DMS153 treated with DMSO at 0.1 percent for 48 hours (cell line): ENCODE data around the gene F8.

Source experiments
- DNase-seq: peaks from one replicate; lab custom pipeline; 2025; ENCODE audit not compliant: unreplicated experiment; lab: John Stamatoyannopoulos, UW

Gene F8

GRCh38 chrX:155022585-155022984 is at the start of gene F8:
F8 (minus strand) TSS chrX:155022723; CDS start chrX:155022552, 171 bp downstream.
- DNase-seq = no peak

GRCh38 chrX:155071694-155072280 is 49.3 kb upstream of the F8 start:
- DNase-seq = no peak

DNA sequence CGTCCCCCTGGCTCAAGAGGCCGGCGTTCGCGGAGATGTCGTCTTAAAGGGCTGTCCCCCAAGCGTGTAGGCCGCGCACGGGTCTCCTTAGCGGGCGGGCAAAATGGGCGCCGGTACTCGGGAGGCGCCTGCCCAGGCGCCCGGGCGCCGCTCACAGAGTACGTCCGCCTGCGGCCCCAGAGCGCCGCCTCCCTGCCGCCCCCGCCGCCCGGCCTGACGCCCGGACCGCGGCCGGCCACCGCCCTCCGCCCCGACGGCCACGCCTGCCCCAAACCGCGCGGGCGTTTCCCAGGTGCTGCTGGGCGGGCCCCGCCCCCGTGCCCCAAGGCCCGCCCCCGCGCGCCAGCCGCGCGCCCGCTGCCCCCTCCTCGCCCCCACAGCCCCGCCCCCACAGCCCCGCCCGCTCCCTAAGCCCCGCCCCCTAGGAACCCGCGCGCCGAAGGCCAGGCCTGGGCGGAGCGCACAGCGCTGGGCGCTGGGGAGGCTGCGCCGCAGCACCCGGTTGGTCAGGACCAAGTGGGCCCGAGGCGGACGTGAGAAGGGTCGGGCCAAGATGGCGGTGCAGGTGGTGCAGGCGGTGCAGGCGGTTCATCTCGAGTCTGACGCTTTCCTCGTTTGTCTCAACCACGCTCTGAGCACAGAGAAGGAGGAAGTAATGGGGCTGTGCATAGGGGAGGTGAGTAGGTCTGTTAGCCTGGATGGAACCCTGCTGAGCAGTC is 48.6 kb upstream of the F8 start, which contains the start of the genes BRCC3, CMC4 and MTCP1:
BRCC3 (plus strand) TSS at position 534 of the 719 bp plus-strand sequence; CDS start at position 554, 20 bp downstream.
CMC4 (minus strand) TSS at position 162 of the 719 bp plus-strand sequence. CDS start 7,113 bp downstream, outside the sequence.
MTCP1 (minus strand) TSS at position 162 of the 719 bp plus-strand sequence. CDS start 5,126 bp downstream, outside the sequence.
- DNase-seq = peak; percentile 93

- DNase-seq = no peak
Observed at GRCh38 chrX:155070663-155070974, 48.1 kb upstream of the F8 start.

DNA sequence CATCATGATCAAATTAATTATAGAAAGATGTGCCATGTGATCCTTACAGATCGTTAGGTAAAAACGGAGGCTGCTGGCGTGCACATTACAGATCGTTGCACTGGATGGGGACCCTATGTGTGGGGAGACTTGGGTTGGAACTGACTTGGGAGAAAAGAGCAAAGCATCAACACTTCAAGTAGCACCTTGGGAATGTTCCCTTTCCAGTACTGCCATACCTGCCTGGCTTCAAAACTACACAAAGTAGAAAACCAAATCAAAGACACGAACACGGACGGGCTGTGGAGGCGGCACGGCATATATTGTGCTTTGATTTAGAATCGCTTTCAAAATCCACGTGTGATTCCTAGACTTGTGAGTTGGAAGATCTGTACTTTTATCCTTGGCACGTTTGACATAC is 47.5 kb upstream of the F8 start:
- DNase-seq = no peak

- no peak for DNase-seq
Observed at GRCh38 chrX:155069414-155069813, 46.9 kb upstream of the F8 start.

DNA sequence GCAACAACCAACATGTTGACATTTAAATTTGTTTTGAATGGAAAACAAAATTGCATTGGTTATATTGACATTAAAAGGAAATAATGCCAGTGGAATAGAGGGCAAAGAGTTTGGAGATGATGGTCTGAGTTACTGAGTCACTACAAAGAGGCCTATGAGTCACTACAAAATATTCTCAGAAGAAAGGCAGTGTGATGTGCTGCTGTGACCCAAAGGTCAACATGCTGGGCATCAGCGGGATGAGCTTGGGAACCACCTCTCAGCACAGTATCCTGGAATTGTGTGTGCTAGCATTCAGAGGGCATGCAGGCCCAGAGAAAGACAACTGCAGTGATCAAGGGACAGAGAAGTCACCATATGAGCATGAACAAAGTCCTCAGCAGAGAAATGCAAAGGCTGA is 45.6 kb upstream of the F8 start:
- no peak for DNase-seq

DNA sequence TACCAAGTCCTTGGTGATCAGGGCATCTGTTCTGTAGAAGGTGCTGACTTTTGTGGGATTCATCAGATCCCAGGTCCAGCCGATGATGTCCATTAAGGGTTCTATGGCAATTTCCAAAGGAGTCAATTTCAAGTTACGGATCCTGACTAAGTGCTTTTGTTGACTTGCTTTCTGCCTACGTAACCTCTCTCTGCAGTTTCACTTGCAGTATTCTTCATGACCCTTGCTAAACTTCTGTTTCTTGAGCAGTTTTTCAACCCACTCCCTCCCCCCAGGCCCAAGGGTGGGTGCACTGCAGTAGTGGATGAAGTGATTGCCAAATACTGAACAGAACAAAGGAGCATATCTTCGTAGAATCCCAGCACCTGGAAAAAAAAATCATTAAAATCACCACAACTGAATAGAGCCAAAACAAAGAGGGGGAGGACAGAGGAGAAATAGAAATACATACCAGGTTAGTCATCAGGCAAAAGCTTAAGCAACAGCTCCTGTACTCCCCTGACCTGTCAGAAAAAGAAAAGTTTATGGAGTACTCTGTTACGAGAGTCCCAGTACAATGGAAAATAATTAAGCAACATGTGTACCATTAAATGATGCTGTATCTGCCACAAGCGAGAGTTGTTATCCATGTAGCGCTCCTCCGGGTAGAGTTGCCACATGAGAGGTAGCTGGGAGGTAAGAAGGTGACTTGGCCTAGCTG is 42.7 kb upstream of the F8 start:
- no peak for DNase-seq

DNA sequence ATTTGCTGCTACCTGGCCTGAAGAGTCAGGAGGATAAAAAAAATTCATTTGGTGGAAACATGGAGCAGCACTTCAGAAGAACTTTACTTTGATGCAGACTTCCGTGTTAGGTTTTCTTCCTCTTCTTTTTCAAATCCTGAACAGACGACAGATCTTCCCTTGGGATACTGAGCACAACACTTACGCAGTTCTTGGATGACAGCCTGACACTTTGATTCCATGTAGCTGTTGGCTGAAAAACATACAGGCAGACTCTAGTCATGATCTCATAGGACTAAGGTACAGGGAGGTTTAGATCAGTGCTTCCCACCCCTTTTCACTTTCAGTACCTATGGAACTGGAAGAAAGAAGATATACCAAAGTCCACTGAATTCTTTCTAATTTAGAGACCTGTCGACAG is 39.2 kb upstream of the F8 start:
- no peak for DNase-seq

GRCh38 chrX:155056877-155057792 is 34.6 kb upstream of the F8 start:
- DNase-seq = peak; percentile 12

GRCh38 chrX:155056471-155056870 is 33.9 kb upstream of the F8 start:
- no peak for DNase-seq

- DNase-seq = no peak
Observed at GRCh38 chrX:155055494-155055893, 33.0 kb upstream of the F8 start.

- no peak for DNase-seq
Observed at GRCh38 chrX:155054255-155054654, 31.7 kb upstream of the F8 start.

DNA sequence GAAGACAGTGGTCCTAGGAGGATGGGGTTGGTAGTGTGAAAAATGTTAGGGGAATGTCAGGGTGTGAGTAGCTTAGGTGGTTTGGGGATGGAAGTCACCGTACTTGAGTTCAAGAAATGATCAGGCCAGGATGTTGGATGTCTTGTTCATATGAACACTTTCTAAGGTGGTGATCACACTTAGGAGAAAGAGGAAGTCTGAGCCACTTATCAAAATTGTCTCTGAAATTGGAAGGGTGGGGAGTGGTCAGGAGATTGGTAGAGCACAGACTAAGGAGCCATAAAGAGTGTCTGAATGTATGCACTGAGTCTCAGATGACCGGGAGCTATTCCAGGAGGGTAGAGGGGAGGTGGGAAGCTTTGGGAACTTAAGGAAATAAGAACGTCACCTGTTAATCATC is 31.1 kb upstream of the F8 start:
- no peak for DNase-seq

- DNase-seq = no peak
Observed at GRCh38 chrX:155052738-155053498, 30.4 kb upstream of the F8 start.

GRCh38 chrX:155048977-155049619 is 26.6 kb upstream of the F8 start:
- peak; percentile 4 for DNase-seq

GRCh38 chrX:155046811-155047528 is 24.4 kb upstream of the F8 start:
- DNase-seq = no peak

GRCh38 chrX:155046129-155046810 is 23.7 kb upstream of the F8 start:
- DNase-seq = no peak

DNA sequence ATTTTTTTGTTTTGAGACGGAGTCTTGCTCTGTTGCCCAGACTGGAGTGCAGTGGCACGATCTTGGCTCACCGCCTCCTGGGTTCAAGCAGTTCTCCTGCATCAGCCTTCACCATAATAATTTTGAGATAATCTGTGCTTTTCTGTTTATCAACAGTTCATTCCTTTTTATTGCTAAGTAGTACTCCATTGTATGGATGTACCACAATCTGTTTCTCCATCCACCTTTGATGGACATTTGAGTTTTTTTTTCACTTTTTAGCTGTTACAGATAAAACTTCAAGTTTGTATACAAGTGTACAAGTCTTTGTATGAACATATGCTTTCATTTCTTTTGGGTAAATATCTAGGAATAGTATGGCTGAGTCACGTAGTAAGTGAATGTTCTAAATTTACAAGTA is 13.2 kb upstream of the F8 start:
- no peak for DNase-seq
